ENCODE measurements around the gene SMARCC1. TPM values are rescaled to one million over a fixed set of nuclear protein-coding genes. Genes with fewer than 3 reads are reported as not detected.

SMARCC1 gene
- total RNA-seq, 6 donors from 2014 or later = 33.1 to 58.2 (median 49.4) TPM

DNA sequence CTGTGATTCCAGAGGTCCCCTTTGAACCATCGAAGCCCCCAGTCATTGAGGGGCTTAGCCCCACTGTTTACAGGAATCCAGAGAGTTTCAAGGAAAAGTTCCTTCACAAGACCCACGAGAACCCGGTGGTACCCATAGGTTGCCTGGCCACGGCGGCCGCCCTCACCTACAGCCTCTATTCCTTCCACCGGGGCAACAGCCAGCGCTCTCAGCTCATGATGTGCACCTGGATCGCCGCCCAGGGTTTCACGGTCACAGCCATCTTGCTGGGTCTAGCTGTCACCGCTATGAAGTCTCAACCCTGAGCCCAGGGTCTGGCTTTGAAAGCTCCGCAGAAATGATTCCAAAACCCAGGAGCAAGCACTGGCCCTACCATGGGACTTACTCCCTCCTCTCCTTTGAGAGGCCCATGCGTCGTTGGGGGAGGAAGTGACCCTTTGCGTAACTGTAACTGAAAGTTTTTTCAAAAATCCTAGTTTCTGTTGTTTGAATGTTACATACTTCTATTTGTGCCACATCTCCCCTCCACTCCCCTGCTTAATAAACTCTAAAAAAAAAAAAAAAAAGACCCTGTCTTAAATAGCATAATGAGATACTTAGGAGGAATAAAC is 118.0 kb downstream of the SMARCC1 start:
- 90 to 92% methylated on average over 14 to 16 of the region's 16 CpGs for WGBS, 2 donors
- peaks cover 0 to 27% (median 5%) of the 10 kb centered on the region in 4 donors for H3K36me3 ChIP-seq

DNA sequence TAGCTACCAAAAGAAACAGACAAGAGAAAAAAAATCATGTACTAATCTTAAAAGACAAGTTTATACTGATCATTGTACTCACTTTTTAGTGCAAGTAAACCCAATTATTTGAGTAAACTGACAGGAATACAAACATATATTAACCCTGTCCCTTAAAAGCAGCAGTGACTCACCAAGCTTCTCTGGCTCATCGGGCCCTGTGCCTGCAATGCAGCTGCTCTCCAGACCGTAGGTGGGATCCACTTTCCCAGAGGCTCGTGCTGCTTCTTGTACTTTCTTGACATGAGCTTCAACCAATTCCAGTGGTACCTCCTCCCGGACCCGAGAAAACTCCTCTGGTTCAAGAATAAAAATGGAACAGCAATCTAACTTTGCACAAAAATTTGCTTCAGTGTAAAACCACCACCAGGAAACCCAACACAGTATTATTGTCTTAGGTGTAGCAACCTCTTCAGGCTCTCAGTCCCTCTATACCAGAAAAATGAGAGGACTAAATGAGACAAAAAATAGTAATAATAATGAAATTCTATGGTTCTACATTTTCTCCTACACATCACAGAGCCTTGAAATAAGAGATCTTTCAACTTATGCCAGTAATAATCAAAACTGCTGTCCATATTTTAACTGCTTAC is 120.5 kb downstream of the SMARCC1 start:
- DNase-seq = no peak
- no peak overlapping the region for H3K4me3 ChIP-seq
- H3K36me3 ChIP-seq = peaks cover 0 to 39% (median 3%) of the 10 kb centered on the region in 4 donors
- TF ChIP-seq EP300 (IDR thresholded peaks at IDR 0.05) (no peak), POLR2AphosphoS5 (IDR thresholded peaks at IDR 0.05) (no peak), POLR2A (IDR thresholded peaks at IDR 0.05) (no peak)
- TF ChIP-seq, protein P1, sequence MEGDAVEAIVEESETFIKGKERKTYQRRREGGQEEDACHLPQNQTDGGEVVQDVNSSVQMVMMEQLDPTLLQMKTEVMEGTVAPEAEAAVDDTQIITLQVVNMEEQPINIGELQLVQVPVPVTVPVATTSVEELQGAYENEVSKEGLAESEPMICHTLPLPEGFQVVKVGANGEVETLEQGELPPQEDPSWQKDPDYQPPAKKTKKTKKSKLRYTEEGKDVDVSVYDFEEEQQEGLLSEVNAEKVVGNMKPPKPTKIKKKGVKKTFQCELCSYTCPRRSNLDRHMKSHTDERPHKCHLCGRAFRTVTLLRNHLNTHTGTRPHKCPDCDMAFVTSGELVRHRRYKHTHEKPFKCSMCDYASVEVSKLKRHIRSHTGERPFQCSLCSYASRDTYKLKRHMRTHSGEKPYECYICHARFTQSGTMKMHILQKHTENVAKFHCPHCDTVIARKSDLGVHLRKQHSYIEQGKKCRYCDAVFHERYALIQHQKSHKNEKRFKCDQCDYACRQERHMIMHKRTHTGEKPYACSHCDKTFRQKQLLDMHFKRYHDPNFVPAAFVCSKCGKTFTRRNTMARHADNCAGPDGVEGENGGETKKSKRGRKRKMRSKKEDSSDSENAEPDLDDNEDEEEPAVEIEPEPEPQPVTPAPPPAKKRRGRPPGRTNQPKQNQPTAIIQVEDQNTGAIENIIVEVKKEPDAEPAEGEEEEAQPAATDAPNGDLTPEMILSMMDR (IDR thresholded peaks at IDR 0.05) = no peak
- ATAC-seq (ENCODE audit: low FRiP score in 2 of 2) = no peak
- WGBS, 2 donors = 74 to 88% methylated on average over 5 of the region's 5 CpGs
- no peaks in the 10 kb centered on the region for H3K4me1 ChIP-seq
- H3K27me3 ChIP-seq = no peaks in the 10 kb centered on the region
- no peaks in the 10 kb centered on the region for H3K9me3 ChIP-seq
- H3K27ac ChIP-seq = no peak overlapping the region

More for the DNA sequence above, 118.0 kb downstream of the SMARCC1 start:
- Histone ChIP-seq H3K4me3 (no peak overlapping the region), H3K27ac (no peak overlapping the region), H3K4me1 (no peaks in the 10 kb centered on the region), H3K9me3 (no peaks in the 10 kb centered on the region), H3K27me3 (no peaks in the 10 kb centered on the region)
- peak in 1 of 2 donors; percentile 46 for DNase-seq
- no peak for ATAC-seq (ENCODE audit: low FRiP score in 2 of 2)
- TF ChIP-seq POLR2AphosphoS5 (IDR thresholded peaks at IDR 0.05) (no peak), POLR2A (IDR thresholded peaks at IDR 0.05) (no peak), EP300 (IDR thresholded peaks at IDR 0.05) (no peak)
- TF ChIP-seq, protein P1 (IDR thresholded peaks at IDR 0.05) = no peak

DNA sequence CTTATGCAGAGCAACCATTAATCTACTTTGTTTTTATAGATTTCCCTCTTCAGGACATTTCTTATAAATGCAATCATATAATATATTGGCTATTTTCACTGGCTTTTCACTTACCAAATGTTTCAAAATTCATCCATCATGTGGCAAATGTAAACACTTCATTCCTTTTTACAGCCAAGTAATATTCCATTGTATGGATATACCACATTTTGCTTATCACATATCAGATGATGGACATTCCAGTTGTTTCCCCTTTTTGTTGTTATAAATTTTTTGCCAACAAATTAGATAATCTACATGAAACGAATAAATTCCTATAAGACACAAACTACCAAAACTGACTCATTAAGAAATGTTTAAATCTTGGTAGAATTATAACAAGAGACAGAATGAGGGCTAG is 123.2 kb downstream of the SMARCC1 start:
- H3K27ac ChIP-seq = no peak overlapping the region
- ATAC-seq (ENCODE audit: low FRiP score in 2 of 2) = no peak
- TF ChIP-seq POLR2AphosphoS5 (IDR thresholded peaks at IDR 0.05) = no peak
- TF ChIP-seq POLR2A (IDR thresholded peaks at IDR 0.05) = no peak
- TF ChIP-seq, protein P1 (IDR thresholded peaks at IDR 0.05) = no peak
- no peak for TF ChIP-seq EP300 (IDR thresholded peaks at IDR 0.05)
- DNase-seq = no peak
- H3K27me3 ChIP-seq = no peaks in the 10 kb centered on the region
- 97 to 100% methylated on average over 1 of the region's 1 CpG for WGBS, 2 donors
- H3K4me3 ChIP-seq = no peak overlapping the region
- H3K9me3 ChIP-seq = no peaks in the 10 kb centered on the region
- peaks cover 3 to 49% (median 5%) of the 10 kb centered on the region in 4 donors for H3K36me3 ChIP-seq
- H3K4me1 ChIP-seq = no peaks in the 10 kb centered on the region

DNA sequence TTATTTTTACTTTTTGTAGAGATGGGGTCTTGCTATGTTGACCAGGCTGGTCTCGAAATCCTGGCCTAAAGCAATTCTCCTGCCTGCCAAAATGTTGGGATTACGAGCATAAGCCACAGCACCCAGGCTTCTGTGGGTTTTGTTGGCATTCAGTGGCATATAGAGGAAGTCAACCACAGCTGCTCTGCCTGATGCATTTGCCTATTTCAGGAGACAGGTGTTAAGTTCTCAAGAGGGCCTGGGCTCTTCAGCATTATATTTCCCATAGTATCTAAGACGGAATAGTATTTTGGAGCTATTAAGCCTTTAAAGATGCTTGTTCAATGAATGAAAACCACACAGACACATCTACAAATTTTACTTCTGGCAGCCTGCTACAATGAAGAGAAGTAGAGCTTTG is 129.6 kb downstream of the SMARCC1 start:
- Histone ChIP-seq H3K27me3 (no peaks in the 10 kb centered on the region), H3K27ac (no peak overlapping the region), H3K4me3 (no peak overlapping the region), H3K9me3 (no peaks in the 10 kb centered on the region), H3K36me3 (peaks cover 0 to 16% (median 3%) of the 10 kb centered on the region in 4 donors), H3K4me1 (peaks cover 0 to 8% (median 0%) of the 10 kb centered on the region in 4 donors)
- WGBS, 2 donors = 96% methylated on average over 3 of the region's 3 CpGs
- DNase-seq (no peak), ATAC-seq (ENCODE audit: low FRiP score in 2 of 2) (no peak)
- TF ChIP-seq EP300 (IDR thresholded peaks at IDR 0.05) = no peak
- no peak for TF ChIP-seq POLR2AphosphoS5 (IDR thresholded peaks at IDR 0.05)
- TF ChIP-seq, protein P1 (IDR thresholded peaks at IDR 0.05) = no peak
- TF ChIP-seq POLR2A (IDR thresholded peaks at IDR 0.05) = no peak

Measured in upper lobe of left lung (tissue), 6 donors.